GM12878 (cell line): Measurements from ENCODE around the gene EHD4. TPM values are rescaled to one million over a fixed set of nuclear protein-coding genes. Genes with fewer than 3 reads are reported as not detected.

ENCODE experiments used
- BRCA1 ChIP-seq: IDR thresholded peaks from 2 replicates; pipeline ENCODE4 v1.6.1; 2011; ENCODE audit warnings: low read depth, low read length, improper control_type of control experiment
- EP300 ChIP-seq, 2 experiments: fragments of 150-350 bp in 1 of 2; IDR thresholded peaks; 2 replicates each; pipeline ENCODE4 v1.6.1; 2011 to 2012; ENCODE audit warnings: low read depth in 2 of 2, low read length in 2 of 2, borderline replicate concordance in 1 of 2, improper control_type of control experiment in 1 of 2, inconsistent platforms in 1 of 2; ENCODE audit not compliant: control insufficient read depth in 1 of 2
- ETV6 ChIP-seq, 2 experiments: fragments of 450-650 bp in 1 of 2; IDR thresholded peaks in 1 of 2; conservative IDR thresholded peaks in 1 of 2; 2 replicates each; pipeline ENCODE4 v1.6.1; 2014; ENCODE audit warnings: antibody characterized with exemption in 1 of 2, borderline replicate concordance in 1 of 2, low read depth in 1 of 2, mild to moderate bottlenecking in 1 of 2, moderate library complexity in 1 of 2
- USF2 ChIP-seq: IDR thresholded peaks from 2 replicates; pipeline ENCODE4 v1.6.1; 2011; ENCODE audit warnings: low read depth, low read length, improper control_type of control experiment, borderline replicate concordance
- ZNF274 ChIP-seq: IDR thresholded peaks from one replicate; pipeline ENCODE4 v1.8.0; 2011; ENCODE audit not compliant: insufficient read length, insufficient read depth
- polyA plus RNA-seq, 11 experiments: library from polyadenylated mRNA; depleted of rRNA in 4 of 11; unstranded in 6 of 11; stranded (reverse) in 5 of 11; fragments of >200 nt; fragmentation: Nextera tagmentation in 4 of 11; fragmentation: Illumina TruSeq in 1 of 11; extraction: Ambion mirVana in 4 of 11; extraction: Trizol in 1 of 11; gene quantifications; 1 replicate in 1 of 11; 2 replicates in 10 of 11; pipeline versions ENCODE4 v1.2.1 to v1.2.3, GENCODE V29; 2011 to 2016; ENCODE audit warnings: inconsistent platforms in 2 of 11, missing spikeins in 2 of 11, low read depth in 1 of 11
- total RNA-seq, 4 experiments: library from RNA; depleted of rRNA in 3 of 4; stranded (reverse); fragments of >200 nt in 3 of 4; fragmentation: Illumina TruSeq in 1 of 4; extraction: Trizol in 1 of 4; gene quantifications; 2 replicates each; pipeline versions ENCODE4 v1.2.1 to v1.2.3, GENCODE V29; 2013 to 2021
- TF ChIP-seq, protein P1 (sequence below): IDR thresholded peaks from 2 replicates; pipeline ENCODE4 v1.6.1; 2012; ENCODE audit warnings: low read depth, low read length, improper control_type of control experiment
- TF ChIP-seq, protein P2 (sequence below), 3 experiments: IDR thresholded peaks in 2 of 3; conservative IDR thresholded peaks in 1 of 3; 2 replicates each; pipeline ENCODE4 v1.5.1; 2011; ENCODE audit warnings: low read depth in 3 of 3, low read length in 3 of 3, mild to moderate bottlenecking in 3 of 3, control low read depth in 2 of 3, moderate library complexity in 2 of 3, inconsistent platforms in 1 of 3, mixed read lengths in 1 of 3; ENCODE audit not compliant: control insufficient read depth in 2 of 3, insufficient read depth in 1 of 3; ENCODE audit errors: extremely low read depth in 1 of 3

The EHD4 gene
- total and polyA plus RNA-seq, 10 of the 15 experiments (the other 5 are each of a cell fraction or from before 2014, with no cell fraction given) = 4.2 to 62.9 (median 44.7) TPM

- TF ChIP-seq EP300 (IDR thresholded peaks at IDR 0.05; ENCODE audit: borderline replicate concordance in 1 of 2, control insufficient read depth in 1 of 2, low read depth in 2 of 2, low read length in 2 of 2) = peak; percentile 73 to 75
- TF ChIP-seq, protein P1, sequence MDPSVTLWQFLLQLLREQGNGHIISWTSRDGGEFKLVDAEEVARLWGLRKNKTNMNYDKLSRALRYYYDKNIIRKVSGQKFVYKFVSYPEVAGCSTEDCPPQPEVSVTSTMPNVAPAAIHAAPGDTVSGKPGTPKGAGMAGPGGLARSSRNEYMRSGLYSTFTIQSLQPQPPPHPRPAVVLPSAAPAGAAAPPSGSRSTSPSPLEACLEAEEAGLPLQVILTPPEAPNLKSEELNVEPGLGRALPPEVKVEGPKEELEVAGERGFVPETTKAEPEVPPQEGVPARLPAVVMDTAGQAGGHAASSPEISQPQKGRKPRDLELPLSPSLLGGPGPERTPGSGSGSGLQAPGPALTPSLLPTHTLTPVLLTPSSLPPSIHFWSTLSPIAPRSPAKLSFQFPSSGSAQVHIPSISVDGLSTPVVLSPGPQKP = no peak
- TF ChIP-seq USF2 = no peak
- TF ChIP-seq ZNF274 = no peak
- peak in 1 of 2 experiments; percentile 71; a peak in 1 of 4 replicates for TF ChIP-seq ETV6 (conservative IDR thresholded peaks at IDR 0.05 in 1 of 2, IDR thresholded peaks at IDR 0.05 in 1 of 2; ENCODE audit: borderline replicate concordance in 1 of 2, low read depth in 1 of 2)
- no peak for TF ChIP-seq BRCA1
- TF ChIP-seq, protein P2, sequence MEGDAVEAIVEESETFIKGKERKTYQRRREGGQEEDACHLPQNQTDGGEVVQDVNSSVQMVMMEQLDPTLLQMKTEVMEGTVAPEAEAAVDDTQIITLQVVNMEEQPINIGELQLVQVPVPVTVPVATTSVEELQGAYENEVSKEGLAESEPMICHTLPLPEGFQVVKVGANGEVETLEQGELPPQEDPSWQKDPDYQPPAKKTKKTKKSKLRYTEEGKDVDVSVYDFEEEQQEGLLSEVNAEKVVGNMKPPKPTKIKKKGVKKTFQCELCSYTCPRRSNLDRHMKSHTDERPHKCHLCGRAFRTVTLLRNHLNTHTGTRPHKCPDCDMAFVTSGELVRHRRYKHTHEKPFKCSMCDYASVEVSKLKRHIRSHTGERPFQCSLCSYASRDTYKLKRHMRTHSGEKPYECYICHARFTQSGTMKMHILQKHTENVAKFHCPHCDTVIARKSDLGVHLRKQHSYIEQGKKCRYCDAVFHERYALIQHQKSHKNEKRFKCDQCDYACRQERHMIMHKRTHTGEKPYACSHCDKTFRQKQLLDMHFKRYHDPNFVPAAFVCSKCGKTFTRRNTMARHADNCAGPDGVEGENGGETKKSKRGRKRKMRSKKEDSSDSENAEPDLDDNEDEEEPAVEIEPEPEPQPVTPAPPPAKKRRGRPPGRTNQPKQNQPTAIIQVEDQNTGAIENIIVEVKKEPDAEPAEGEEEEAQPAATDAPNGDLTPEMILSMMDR (IDR thresholded peaks at IDR 0.05 in 2 of 3, conservative IDR thresholded peaks at IDR 0.05 in 1 of 3; ENCODE audit: control insufficient read depth in 2 of 3, extremely low read depth in 1 of 3, insufficient read depth in 1 of 3, low read depth in 3 of 3, low read length in 3 of 3) = no peak
Observed at GRCh38 chr15:41971089-41971894, 1.1 kb downstream of the EHD4 start (continued).
